ENCODE measurements around the gene CCNF.

Gene CCNF

GRCh38 chr16:2485811-2486507 lies 56.7 kb downstream of the CCNF start:
- no peak for DNase-seq (ENCODE audit: low read depth)

GRCh38 chr16:2486645-2487516 lies 57.6 kb downstream of the CCNF start:
- no peak for DNase-seq (ENCODE audit: low read depth)

- no peak for DNase-seq (ENCODE audit: low read depth)
Observed at GRCh38 chr16:2487517-2487842, 58.2 kb downstream of the CCNF start.

GRCh38 chr16:2487903-2488531 lies 58.8 kb downstream of the CCNF start:
- DNase-seq (ENCODE audit: low read depth), result no peak

- no peak for DNase-seq (ENCODE audit: low read depth)
Observed at GRCh38 chr16:2489581-2489980, 60.3 kb downstream of the CCNF start.

GRCh38 chr16:2490190-2491105 lies 61.2 kb downstream of the CCNF start:
- DNase-seq (ENCODE audit: low read depth), result no peak

- DNase-seq (ENCODE audit: low read depth), result no peak
Observed at GRCh38 chr16:2492292-2492691, 63.0 kb downstream of the CCNF start.

GRCh38 chr16:2493605-2494004 lies 64.4 kb downstream of the CCNF start:
- no peak for DNase-seq (ENCODE audit: low read depth)

GRCh38 chr16:2494616-2495015 lies 65.4 kb downstream of the CCNF start:
- DNase-seq (ENCODE audit: low read depth), result no peak

GRCh38 chr16:2495041-2495440 lies 65.8 kb downstream of the CCNF start:
- no peak for DNase-seq (ENCODE audit: low read depth)

- DNase-seq (ENCODE audit: low read depth), result no peak
Observed at GRCh38 chr16:2496223-2497115, 67.2 kb downstream of the CCNF start.

- no peak for DNase-seq (ENCODE audit: low read depth)
Observed at GRCh38 chr16:2497116-2497630, 67.9 kb downstream of the CCNF start.

GRCh38 chr16:2497695-2498484 lies 68.6 kb downstream of the CCNF start:
- DNase-seq (ENCODE audit: low read depth), result no peak

- no peak for DNase-seq (ENCODE audit: low read depth)
Observed at GRCh38 chr16:2498531-2499253, 69.4 kb downstream of the CCNF start.

GRCh38 chr16:2499454-2499853 lies 70.2 kb downstream of the CCNF start:
- DNase-seq (ENCODE audit: low read depth), result no peak

GRCh38 chr16:2499890-2500429 lies 70.7 kb downstream of the CCNF start:
- no peak for DNase-seq (ENCODE audit: low read depth)

- DNase-seq (ENCODE audit: low read depth), result no peak
Observed at GRCh38 chr16:2500430-2500917, 71.2 kb downstream of the CCNF start.

- DNase-seq (ENCODE audit: low read depth), result no peak
Observed at GRCh38 chr16:2500918-2501750, 71.9 kb downstream of the CCNF start.

Measured in GM04503 (cell line).